MM.1S (cell line): ENCODE data around the gene PBX4.
A peak's percentile ranks its signal among the peaks of the same experiment; 100 is the strongest.

Source experiments
- DNase-seq: peaks from one replicate; pipeline ENCODE4 v3.0.0-alpha.2; 2015
- H2AFZ ChIP-seq: fragments of 300-600 bp; sonication (generic); 2 replicates; pipeline ENCODE4 v1.6.0; 2016; ENCODE audit warnings: antibody characterized with exemption, low read length
- H3F3A ChIP-seq: fragments of 300-600 bp; sonication (generic); 2 replicates; pipeline ENCODE4 v1.6.1; 2016; ENCODE audit warnings: mild to moderate bottlenecking, antibody characterized with exemption, low read length, moderate library complexity, mixed read lengths; ENCODE audit not compliant: insufficient read depth
- H3K27ac ChIP-seq: fragments of 300-600 bp; sonication (generic); 2 replicates; pipeline ENCODE4 v1.5.1; 2016; ENCODE audit warnings: mild to moderate bottlenecking, low read length
- H3K27me3 ChIP-seq: fragments of 300-600 bp; sonication (generic); replicated peaks from 2 replicates; pipeline ENCODE4 v1.6.0; 2016; ENCODE audit warnings: low read length; ENCODE audit not compliant: insufficient read depth
- H3K36me3 ChIP-seq: fragments of 300-600 bp; sonication (generic); replicated peaks from 2 replicates; pipeline ENCODE4 v1.6.1; 2016; ENCODE audit warnings: mild to moderate bottlenecking, low read length, mixed read lengths; ENCODE audit not compliant: insufficient read depth
- H3K4me1 ChIP-seq: fragments of 300-600 bp; sonication (generic); 2 replicates; pipeline ENCODE4 v1.6.1; 2016; ENCODE audit warnings: low read length, mixed read lengths
- H3K4me2 ChIP-seq: fragments of 300-600 bp; sonication (generic); 2 replicates; pipeline ENCODE4 v1.6.0; 2016; ENCODE audit warnings: low read depth, low read length
- H3K4me3 ChIP-seq: fragments of 300-600 bp; sonication (generic); 2 replicates; pipeline ENCODE4 v1.5.1; 2016; ENCODE audit warnings: low read length, mixed read lengths
- H3K79me2 ChIP-seq: fragments of 300-600 bp; sonication (generic); 2 replicates; pipeline ENCODE4 v1.6.1; 2016; ENCODE audit warnings: mixed run types, low read length, mixed read lengths
- H3K9ac ChIP-seq: fragments of 300-600 bp; sonication (generic); 2 replicates; pipeline ENCODE4 v1.6.1; 2016; ENCODE audit warnings: low read length, mixed read lengths
- H3K9me2 ChIP-seq: fragments of 300-600 bp; sonication (generic); replicated peaks from 2 replicates; pipeline ENCODE4 v1.6.1; 2016; ENCODE audit warnings: mild to moderate bottlenecking, low read length, mixed read lengths; ENCODE audit not compliant: insufficient read depth
- H3K9me3 ChIP-seq: fragments of 300-600 bp; sonication (generic); replicated peaks from 2 replicates; pipeline ENCODE4 v1.6.1; 2016; ENCODE audit warnings: mild to moderate bottlenecking, low read length, mixed read lengths; ENCODE audit not compliant: insufficient read depth
- H4K20me1 ChIP-seq: fragments of 300-600 bp; sonication (generic); 2 replicates; pipeline ENCODE4 v1.6.1; 2016; ENCODE audit warnings: mild to moderate bottlenecking, low read length, moderate library complexity, mixed read lengths; ENCODE audit not compliant: insufficient read depth
- CTCF ChIP-seq: fragments of 300-600 bp; sonication (generic); IDR thresholded peaks from 2 replicates; pipeline ENCODE4 v1.5.1; 2016; ENCODE audit warnings: antibody characterized with exemption, low read length, mixed read lengths
- EZH2 ChIP-seq: fragments of 300-600 bp; sonication (generic); optimal IDR thresholded peaks from 2 replicates; pipeline ENCODE3; 2017; ENCODE audit warnings: low read depth, mild to moderate bottlenecking, antibody characterized with exemption, low read length, mixed read lengths
- EZH2phosphoT487 ChIP-seq: fragments of 300-600 bp; sonication (generic); IDR thresholded peaks from 2 replicates; pipeline ENCODE4 v1.6.1; 2018; ENCODE audit warnings: antibody characterized with exemption, low read length

PBX4 gene

DNA sequence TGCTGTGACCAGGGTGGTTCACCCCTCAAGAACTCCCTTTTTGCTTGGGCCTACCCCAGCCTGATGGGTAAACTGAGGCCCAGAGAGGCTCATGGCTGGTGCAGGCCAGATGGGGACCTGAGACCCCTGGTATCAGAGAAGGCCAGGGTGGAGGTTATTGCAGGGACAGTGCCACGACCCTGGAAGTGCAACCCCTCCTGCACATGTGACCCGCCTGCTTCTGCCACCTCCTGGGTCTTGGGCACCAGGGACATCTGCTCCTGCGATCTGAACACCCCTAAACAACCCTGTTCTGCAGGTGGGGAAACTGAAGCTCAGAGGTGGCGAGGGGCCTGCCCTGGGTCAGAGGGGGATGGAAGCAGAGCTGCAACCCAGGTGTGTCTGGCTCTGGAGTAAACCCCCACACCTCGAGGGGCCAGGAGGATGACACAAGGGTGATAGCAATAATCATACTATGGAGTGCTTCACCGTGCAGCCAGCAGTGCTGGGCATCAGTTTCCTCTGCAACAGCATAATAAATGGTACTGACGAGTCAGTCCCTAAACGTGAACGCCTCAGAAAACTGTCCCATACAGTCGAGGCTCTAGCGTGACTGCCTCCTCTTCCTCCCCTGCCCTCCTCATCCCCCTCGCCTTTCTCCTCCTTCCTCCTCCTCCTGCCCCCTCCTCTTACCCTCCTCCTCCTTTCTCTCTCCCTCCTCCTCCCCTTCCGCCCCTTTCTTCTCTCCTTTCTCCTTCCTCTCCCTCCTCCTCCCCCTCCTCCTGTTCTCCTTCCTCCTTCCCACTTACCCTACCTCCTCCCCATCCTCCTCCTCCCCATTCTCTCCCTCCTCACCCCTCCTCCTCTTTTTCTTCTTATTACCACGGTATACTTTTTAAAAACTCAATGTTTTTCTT, 85.4 kb downstream of the PBX4 start:
- peak overlapping the region; percentile 26; the same call in 1 of the 2 replicates for H3K4me2 ChIP-seq
- H3K36me3 ChIP-seq: no peaks in the 10 kb centered on the region

DNA sequence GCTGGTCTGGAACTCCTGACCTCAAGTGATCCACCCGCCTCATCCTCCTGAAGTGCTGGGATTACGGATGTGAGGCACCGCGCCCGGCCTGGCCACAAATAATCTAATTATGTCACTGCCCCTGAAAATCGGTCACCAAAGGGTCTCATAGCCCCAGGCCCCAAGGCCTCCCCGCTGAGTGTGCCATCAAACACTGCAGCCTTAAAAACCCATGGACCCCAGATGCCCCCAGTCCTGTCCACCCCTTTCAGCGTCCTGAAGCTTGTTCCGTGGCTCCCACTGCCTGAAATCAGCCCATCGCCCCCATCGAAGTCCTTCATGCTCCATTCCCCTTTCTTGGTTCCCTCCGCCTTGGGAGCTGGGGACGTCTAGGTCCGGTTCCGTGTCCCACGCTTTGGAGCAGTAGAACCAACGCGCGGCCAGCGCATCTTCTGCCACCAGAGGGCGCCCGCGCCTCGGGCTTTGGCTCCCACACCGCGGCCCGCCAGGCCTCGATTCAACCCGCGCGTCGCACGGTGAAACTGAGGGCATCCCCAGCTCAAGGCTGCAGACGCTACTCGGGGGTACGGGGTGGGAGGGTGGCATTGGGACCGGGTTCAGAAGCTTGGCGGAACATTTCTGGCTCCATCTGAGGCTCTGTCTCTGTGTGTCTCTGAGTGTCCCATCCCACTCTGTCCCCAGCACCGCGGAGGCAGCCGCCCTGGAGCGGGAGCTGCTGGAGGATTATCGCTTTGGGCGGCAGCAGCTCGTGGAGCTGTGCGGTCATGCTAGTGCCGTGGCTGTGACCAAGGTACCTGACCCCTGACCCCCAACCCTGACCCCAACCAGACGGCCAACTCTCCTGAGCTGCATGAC, 86.3 kb downstream of the PBX4 start:
- no peak overlapping the region for H3K4me3 ChIP-seq
- H3K9ac ChIP-seq: no peak overlapping the region
- H3K4me2 ChIP-seq: peak overlapping the region; percentile 26; the same call in 1 of the 2 replicates
- no peak overlapping the region for H2AFZ ChIP-seq
- peak; percentile 66 for DNase-seq
- H3F3A ChIP-seq: no peaks in the 10 kb centered on the region
- no peaks in the 10 kb centered on the region for H3K9me2 ChIP-seq
- no peaks in the 10 kb centered on the region for H3K27me3 ChIP-seq
- no peaks in the 10 kb centered on the region for H3K9me3 ChIP-seq
- H4K20me1 ChIP-seq: no peaks in the 10 kb centered on the region
- TF ChIP-seq EZH2 (no peak), CTCF (peak; percentile 98)
- H3K27ac ChIP-seq: no peak overlapping the region
- H3K4me1 ChIP-seq: no peaks in the 10 kb centered on the region
- H3K79me2 ChIP-seq: no peaks in the 10 kb centered on the region
- no peaks in the 10 kb centered on the region for H3K36me3 ChIP-seq

More for the DNA sequence above, 85.4 kb downstream of the PBX4 start:
- Histone ChIP-seq H2AFZ (no peak overlapping the region), H3K9me3 (no peaks in the 10 kb centered on the region), H3K9ac (no peak overlapping the region), H3K9me2 (no peaks in the 10 kb centered on the region), H3F3A (no peaks in the 10 kb centered on the region), H3K27me3 (no peaks in the 10 kb centered on the region), H3K27ac (no peak overlapping the region), H3K4me1 (no peaks in the 10 kb centered on the region), H3K79me2 (no peaks in the 10 kb centered on the region), H4K20me1 (no peaks in the 10 kb centered on the region), H3K4me3 (no peak overlapping the region)
- no peak for TF ChIP-seq CTCF
- no peak for TF ChIP-seq EZH2
- DNase-seq: no peak

GRCh38 chr19:19530889-19531288, 87.6 kb downstream of the PBX4 start:
- Histone ChIP-seq H3K4me1 (no peaks in the 10 kb centered on the region), H3F3A (no peaks in the 10 kb centered on the region), H3K9ac (no peak overlapping the region), H4K20me1 (no peaks in the 10 kb centered on the region), H3K9me3 (no peaks in the 10 kb centered on the region), H3K36me3 (no peaks in the 10 kb centered on the region), H2AFZ (no peak overlapping the region), H3K4me3 (no peak overlapping the region), H3K27me3 (no peaks in the 10 kb centered on the region), H3K9me2 (no peaks in the 10 kb centered on the region), H3K27ac (no peak overlapping the region), H3K79me2 (no peaks in the 10 kb centered on the region), H3K4me2 (no peak overlapping the region)
- DNase-seq: no peak
- TF ChIP-seq EZH2: no peak
- TF ChIP-seq CTCF: no peak
- no peak for TF ChIP-seq EZH2phosphoT487
